ENCODE measurements around the gene COX7A2L.

Gene COX7A2L

DNA sequence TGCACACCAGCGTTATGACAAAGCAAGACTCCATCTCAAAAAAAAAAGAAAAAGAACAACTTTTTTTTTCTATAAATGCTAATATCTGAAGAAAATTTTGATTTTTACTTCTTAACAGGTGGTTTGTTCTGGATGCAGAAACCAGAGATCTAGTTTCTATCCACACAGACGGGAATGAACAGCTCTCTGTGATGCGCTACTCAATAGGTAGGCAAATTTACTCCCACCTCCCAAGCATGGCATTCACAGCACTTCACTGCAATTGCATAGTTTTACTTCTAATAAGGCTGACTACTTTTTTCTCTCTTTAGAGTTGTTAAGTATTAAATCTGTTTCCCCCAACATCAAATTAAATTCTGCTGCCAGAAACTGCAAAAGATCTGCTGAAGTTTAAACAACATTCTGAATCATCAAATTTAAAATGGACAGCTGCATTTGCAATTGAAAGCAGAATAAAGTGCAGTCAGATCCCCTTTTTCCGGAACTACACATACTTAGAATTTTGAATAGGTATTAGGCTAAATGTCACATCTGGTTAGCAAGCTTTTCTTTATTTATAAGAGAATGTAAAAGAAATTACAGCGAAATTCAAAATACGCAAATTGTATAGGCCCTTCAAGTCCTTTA lies 45.1 kb downstream of the COX7A2L start:
- TF ChIP-seq JUND (IDR thresholded peaks at IDR 0.05; ENCODE audit: low read depth) = no peak
- no peak for DNase-seq (ENCODE audit: low read depth in 1 of 2, low spot score in 1 of 2)
- in situ Hi-C loops (cut with HindIII; ENCODE audit: low pct_unique_long_range_greater_than_20kb, low sequenced_read_pairs) = no loop called here

DNA sequence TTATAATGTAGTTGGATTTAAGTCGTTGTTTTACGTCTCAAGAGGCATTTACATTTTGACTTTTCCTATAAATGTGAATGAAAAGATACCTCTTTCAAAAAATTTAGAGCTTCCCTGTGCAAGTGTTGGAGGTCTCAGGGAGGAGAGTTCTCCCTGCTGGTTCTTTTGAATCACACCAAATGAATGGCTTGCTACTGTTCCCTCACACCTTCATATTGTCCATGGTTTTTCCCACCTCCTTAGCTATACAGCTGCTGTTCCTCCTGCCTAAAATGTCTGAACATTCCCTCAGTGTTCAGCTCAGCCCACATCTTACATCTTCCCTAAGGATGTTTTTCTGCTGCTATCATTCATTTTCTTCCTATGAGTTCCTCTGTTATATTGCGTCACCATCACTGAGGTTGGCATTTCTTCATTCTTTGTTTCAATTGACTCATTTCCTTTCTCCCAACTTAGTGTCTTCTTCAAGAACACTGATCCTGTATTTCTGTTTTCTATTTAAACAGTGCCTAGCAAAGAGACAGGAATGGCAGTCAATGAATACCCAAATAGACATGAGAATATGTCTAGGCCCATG lies 46.0 kb downstream of the COX7A2L start:
- in situ Hi-C loops (cut with HindIII; ENCODE audit: low pct_unique_long_range_greater_than_20kb, low sequenced_read_pairs) = no loop called here
- TF ChIP-seq JUND (IDR thresholded peaks at IDR 0.05; ENCODE audit: low read depth) = no peak
- DNase-seq (ENCODE audit: low read depth in 1 of 2, low spot score in 1 of 2) = no peak

DNA sequence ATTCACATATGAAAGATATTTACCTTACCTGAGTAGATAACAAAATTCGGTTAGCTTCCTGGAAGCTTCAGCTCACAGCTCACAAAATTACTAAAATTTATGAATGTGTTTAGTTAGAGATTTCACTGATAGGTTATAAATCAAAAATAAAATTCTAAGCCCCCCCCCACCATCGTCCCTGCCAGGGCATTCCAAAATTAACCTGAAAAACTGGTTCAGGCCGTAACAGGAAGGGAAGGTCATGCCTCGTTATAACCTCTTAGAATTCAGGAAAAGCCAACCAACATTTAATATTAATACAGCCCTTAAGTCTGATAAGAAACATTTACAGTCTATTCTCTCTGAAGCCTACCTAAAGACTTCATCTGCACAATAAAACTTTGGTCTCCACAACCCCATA lies 48.9 kb downstream of the COX7A2L start:
- in situ Hi-C loops (cut with HindIII; ENCODE audit: low pct_unique_long_range_greater_than_20kb, low sequenced_read_pairs) = no loop called here
- peak in 1 of 2 experiments; percentile 12 for DNase-seq (ENCODE audit: low read depth in 1 of 2, low spot score in 1 of 2)
- TF ChIP-seq JUND (IDR thresholded peaks at IDR 0.05; ENCODE audit: low read depth) = no peak

DNA sequence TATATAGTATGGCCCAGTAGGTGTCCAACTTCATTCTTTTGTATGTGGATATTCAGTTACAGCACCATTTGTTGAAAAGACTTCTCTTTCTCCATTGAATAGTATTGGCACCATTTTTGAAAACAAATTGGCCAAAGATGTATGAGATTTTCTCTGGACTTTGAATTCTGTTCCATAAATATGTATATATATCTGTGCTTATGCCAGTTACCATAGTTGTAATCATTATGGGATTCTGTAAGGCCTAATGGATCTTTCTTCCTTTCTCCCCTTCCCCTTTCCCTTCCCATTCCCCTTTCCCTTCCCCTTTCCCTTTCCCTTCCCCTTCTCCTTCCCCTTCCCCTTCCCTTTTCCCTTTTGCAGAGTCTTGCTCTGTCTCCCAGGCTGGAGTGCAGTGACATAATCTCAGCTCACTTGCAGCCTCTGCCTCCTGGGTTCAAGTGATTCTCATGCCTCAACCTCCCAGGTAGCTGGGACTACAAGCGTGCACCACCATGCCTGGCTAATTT lies 51.0 kb downstream of the COX7A2L start:
- in situ Hi-C loops (cut with HindIII; ENCODE audit: low pct_unique_long_range_greater_than_20kb, low sequenced_read_pairs) = no loop called here
- no peak for DNase-seq (ENCODE audit: low read depth in 1 of 2, low spot score in 1 of 2)
- TF ChIP-seq JUND (IDR thresholded peaks at IDR 0.05; ENCODE audit: low read depth) = no peak

DNA sequence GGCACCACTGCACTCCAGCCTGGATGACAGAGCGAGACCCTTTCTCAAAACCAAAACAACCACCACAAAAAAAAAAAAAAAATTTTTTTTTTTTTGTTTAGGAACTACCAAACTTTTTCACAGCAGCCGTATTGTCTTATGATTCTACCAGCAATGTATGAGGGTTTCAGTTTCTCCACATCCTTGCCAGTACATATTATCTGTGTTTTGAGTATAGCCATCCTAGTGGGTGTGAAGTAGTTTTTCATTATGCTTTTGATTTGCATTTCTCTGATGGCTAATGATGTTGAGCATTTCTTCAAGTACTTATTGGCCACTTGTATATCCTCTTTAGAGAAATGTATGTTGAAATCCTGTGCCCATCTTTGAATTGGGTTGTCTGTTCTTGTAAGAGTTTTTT lies 51.7 kb downstream of the COX7A2L start:
- no peak for DNase-seq (ENCODE audit: low read depth in 1 of 2, low spot score in 1 of 2)
- no peak for TF ChIP-seq JUND (IDR thresholded peaks at IDR 0.05; ENCODE audit: low read depth)
- in situ Hi-C loops (cut with HindIII; ENCODE audit: low pct_unique_long_range_greater_than_20kb, low sequenced_read_pairs) = no loop called here

DNA sequence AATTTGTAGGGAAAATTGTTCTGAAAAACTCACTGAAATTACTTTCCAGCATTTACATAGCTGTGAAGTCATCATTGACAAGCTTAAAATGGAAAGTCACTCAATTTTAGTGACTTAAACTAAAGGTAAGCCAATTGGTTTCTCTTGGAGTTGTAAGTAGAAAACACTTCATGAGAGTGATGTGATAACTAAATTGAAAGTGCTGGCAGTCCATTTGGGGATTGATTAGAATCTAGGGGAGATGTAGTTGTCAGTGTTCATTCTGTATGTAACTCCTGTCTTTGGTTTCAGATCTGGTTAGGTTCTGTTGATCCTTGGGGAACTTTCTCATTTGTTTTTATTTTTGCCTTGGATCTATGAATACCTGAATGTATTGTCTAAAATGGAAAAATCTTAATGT lies 53.8 kb downstream of the COX7A2L start:
- no peak for DNase-seq (ENCODE audit: low read depth in 1 of 2, low spot score in 1 of 2)
- TF ChIP-seq JUND (IDR thresholded peaks at IDR 0.05; ENCODE audit: low read depth) = no peak
- in situ Hi-C loops (cut with HindIII; ENCODE audit: low pct_unique_long_range_greater_than_20kb, low sequenced_read_pairs) = no loop called here

DNA sequence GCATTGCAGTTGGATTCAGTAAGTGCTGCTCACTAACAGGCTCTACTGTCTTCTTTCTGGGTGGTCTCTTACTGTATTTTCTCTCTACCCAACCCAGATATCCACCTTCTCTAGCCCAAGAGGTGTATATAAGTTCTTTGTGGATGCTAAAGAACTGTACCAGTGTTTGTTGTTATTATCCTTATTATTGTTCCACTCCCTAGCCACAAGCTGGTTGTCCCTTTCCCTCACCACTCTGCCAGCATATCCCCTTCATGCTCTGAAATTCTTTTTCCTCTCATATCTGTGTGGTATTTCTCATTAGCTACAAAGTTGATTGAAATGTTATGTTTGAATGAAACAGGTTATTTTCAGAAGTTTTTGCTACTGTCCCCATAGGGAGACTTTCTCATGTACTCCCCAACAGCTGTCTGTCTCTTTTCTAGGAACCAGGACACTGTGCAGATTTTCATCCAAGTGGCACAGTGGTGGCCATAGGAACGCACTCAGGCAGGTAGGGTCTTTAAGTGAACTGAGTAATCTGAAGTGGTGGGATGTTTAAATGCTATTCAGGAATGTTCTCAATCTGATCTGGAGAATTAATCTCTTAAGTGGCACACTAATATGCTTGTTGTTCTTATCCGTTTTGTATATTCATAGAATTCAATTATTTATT lies 56.8 kb downstream of the COX7A2L start:
- TF ChIP-seq JUND (IDR thresholded peaks at IDR 0.05; ENCODE audit: low read depth) = no peak
- in situ Hi-C loops (cut with HindIII; ENCODE audit: low pct_unique_long_range_greater_than_20kb, low sequenced_read_pairs) = no loop called here
- no peak for DNase-seq (ENCODE audit: low read depth in 1 of 2, low spot score in 1 of 2)

DNA sequence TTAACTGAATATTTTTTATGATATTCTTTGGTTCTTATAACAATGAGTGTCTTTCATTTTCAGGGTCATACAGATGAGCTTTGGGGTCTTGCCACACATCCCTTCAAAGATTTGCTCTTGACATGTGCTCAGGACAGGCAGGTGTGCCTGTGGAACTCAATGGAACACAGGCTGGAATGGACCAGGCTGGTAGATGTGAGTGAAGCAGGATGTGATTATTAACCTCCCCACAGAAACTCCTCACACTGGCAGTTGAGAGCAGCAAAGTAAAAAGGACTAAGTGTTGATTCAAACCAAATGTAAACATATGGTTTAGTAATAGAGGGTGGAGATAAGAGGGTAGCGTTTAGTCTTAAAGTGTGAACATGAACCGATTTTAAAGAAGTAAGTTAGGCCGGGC lies 57.8 kb downstream of the COX7A2L start:
- no peak for DNase-seq (ENCODE audit: low read depth in 1 of 2, low spot score in 1 of 2)
- in situ Hi-C loops (cut with HindIII; ENCODE audit: low pct_unique_long_range_greater_than_20kb, low sequenced_read_pairs) = no loop called here

DNA sequence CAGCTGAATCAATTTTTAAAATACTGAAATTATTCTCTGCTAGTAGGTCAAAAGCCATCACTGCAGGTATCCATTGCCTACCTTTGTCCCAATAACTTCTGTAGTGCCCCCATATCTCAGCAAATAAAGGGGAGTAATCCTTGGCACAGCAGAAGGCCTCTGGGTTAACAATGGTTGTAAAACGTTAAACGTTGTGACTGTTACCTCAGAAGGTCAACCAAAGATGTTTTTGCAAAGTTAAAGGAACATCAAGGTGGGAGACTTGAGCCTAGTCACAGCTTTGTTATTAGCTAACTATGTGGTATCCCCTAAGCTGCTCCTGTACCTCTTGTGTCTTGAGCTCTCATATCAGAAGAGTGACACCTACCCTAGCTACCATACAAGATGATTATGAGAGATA lies 60.5 kb downstream of the COX7A2L start:
- no peak for DNase-seq (ENCODE audit: low read depth in 1 of 2, low spot score in 1 of 2)
- in situ Hi-C loops (cut with HindIII; ENCODE audit: low pct_unique_long_range_greater_than_20kb, low sequenced_read_pairs) = no loop called here
- TF ChIP-seq JUND (IDR thresholded peaks at IDR 0.05; ENCODE audit: low read depth) = no peak

More for the DNA sequence above, 57.8 kb downstream of the COX7A2L start:
- TF ChIP-seq JUND (IDR thresholded peaks at IDR 0.05; ENCODE audit: low read depth) = no peak
